ENCODE data around the gene PDCL3.

DNA sequence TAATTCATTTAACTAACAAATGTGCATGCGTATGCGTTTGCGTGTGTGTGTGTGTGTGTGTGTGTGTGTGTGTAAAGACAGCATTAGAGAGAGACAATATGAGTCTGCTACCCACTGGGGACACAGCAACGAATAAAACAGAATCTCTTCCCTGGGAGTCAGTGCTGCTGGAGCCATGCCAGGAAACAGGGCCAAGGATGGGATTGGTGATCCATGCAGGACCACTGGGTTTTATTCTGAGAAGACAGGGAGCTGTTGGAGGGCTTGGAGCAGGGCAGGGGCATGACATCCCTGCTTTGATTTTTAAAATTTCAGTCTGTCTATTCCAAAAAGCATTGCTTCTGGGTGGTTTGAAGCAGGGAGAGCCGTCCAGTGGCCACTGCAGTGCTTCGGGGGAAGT lies 62.9 kb downstream of the PDCL3 start:
- TF ChIP-seq, protein P1, sequence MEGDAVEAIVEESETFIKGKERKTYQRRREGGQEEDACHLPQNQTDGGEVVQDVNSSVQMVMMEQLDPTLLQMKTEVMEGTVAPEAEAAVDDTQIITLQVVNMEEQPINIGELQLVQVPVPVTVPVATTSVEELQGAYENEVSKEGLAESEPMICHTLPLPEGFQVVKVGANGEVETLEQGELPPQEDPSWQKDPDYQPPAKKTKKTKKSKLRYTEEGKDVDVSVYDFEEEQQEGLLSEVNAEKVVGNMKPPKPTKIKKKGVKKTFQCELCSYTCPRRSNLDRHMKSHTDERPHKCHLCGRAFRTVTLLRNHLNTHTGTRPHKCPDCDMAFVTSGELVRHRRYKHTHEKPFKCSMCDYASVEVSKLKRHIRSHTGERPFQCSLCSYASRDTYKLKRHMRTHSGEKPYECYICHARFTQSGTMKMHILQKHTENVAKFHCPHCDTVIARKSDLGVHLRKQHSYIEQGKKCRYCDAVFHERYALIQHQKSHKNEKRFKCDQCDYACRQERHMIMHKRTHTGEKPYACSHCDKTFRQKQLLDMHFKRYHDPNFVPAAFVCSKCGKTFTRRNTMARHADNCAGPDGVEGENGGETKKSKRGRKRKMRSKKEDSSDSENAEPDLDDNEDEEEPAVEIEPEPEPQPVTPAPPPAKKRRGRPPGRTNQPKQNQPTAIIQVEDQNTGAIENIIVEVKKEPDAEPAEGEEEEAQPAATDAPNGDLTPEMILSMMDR (IDR thresholded peaks at IDR 0.05): no peak
- TF ChIP-seq POLR2AphosphoS5 (IDR thresholded peaks at IDR 0.05) (no peak), POLR2A (IDR thresholded peaks at IDR 0.05) (no peak)

All from prostate gland (tissue), 2 donors.